Neural cell (in vitro differentiated cells): ENCODE measurements around the gene SYMPK. TPM values are rescaled to one million over a fixed set of nuclear protein-coding genes. Genes with fewer than 3 reads are reported as not detected.

ENCODE experiments used
- H2AFZ ChIP-seq: fragments of 200-600, 300-800 bp; sonication (generic), shearing (Covaris generic); 2 replicates; pipeline ENCODE4 v1.6.0; 2014; ENCODE audit warnings: low read depth, mild to moderate bottlenecking, antibody characterized with exemption, low read length, moderate library complexity
- H3F3A ChIP-seq: fragments of 200-600 bp; shearing (Covaris generic); 2 replicates; pipeline ENCODE4 v1.6.1; 2016; ENCODE audit warnings: mild to moderate bottlenecking, moderate library complexity, mixed read lengths, antibody characterized with exemption, low read length; ENCODE audit not compliant: insufficient read depth, poor library complexity, severe bottlenecking
- H3K27ac ChIP-seq: fragments of 200-600, 300-800 bp; sonication (generic), shearing (Covaris generic); 2 replicates; pipeline ENCODE4 v1.5.1; 2014; ENCODE audit warnings: mild to moderate bottlenecking, low read length, moderate library complexity
- H3K27me3 ChIP-seq: fragments of 300-800, 200-600 bp; sonication (generic), shearing (Covaris generic); 2 replicates; pipeline ENCODE4 v1.6.0; 2014; ENCODE audit warnings: mild to moderate bottlenecking, low read depth, low read length, moderate library complexity; ENCODE audit not compliant: insufficient read depth
- H3K36me3 ChIP-seq: fragments of 300-800, 200-600 bp; sonication (generic), shearing (Covaris generic); 2 replicates; pipeline ENCODE4 v1.5.1; 2014; ENCODE audit warnings: mild to moderate bottlenecking, antibody characterized with exemption, low read length, moderate library complexity; ENCODE audit not compliant: insufficient read depth
- H3K4me2 ChIP-seq: fragments of 300-800, 200-600 bp; sonication (generic), shearing (Covaris generic); 2 replicates; pipeline ENCODE4 v1.6.0; 2014; ENCODE audit warnings: mild to moderate bottlenecking, low read length
- H3K4me3 ChIP-seq: fragments of 300-800, 200-600 bp; sonication (generic), shearing (Covaris generic); 2 replicates; pipeline ENCODE4 v1.5.1; 2014; ENCODE audit warnings: mild to moderate bottlenecking, low read length, moderate library complexity
- H3K79me2 ChIP-seq: fragments of 200-600 bp; shearing (Covaris generic); replicated peaks from 2 replicates; pipeline ENCODE4 v1.6.0; 2014; ENCODE audit warnings: mild to moderate bottlenecking, low read length, moderate library complexity; ENCODE audit not compliant: insufficient read depth
- H3K9ac ChIP-seq: fragments of 300-800, 200-600 bp; sonication (generic), shearing (Covaris generic); 2 replicates; pipeline ENCODE4 v1.6.1; 2016; ENCODE audit warnings: mild to moderate bottlenecking, low read length, mixed read lengths
- H3K9me2 ChIP-seq: fragments of 200-600 bp; shearing (Covaris generic); 2 replicates; pipeline ENCODE4 v1.6.1; 2016; ENCODE audit warnings: mild to moderate bottlenecking, low read length, mixed read lengths; ENCODE audit not compliant: insufficient read depth
- H3K9me3 ChIP-seq: fragments of 200-600, 300-800 bp; sonication (generic), shearing (Covaris generic); 2 replicates; pipeline ENCODE4 v1.6.1; 2016; ENCODE audit warnings: mild to moderate bottlenecking, mixed run types, low read length, moderate library complexity, mixed read lengths
- H4K20me1 ChIP-seq: fragments of 200-600 bp; shearing (Covaris generic); 2 replicates; pipeline ENCODE4 v1.6.1; 2016; ENCODE audit warnings: mild to moderate bottlenecking, mixed run types; ENCODE audit not compliant: insufficient read depth
- CTCF ChIP-seq: fragments of 450-650 bp; IDR thresholded peaks from 2 replicates; pipeline ENCODE4 v1.5.1; 2014; ENCODE audit warnings: antibody characterized with exemption, mild to moderate bottlenecking, moderate library complexity; ENCODE audit not compliant: poor library complexity, severe bottlenecking
- EP300 ChIP-seq: fragments of 450-650 bp; conservative IDR thresholded peaks from 2 replicates; pipeline ENCODE4 v1.6.1; 2014; ENCODE audit warnings: antibody characterized with exemption, mild to moderate bottlenecking, moderate library complexity; ENCODE audit not compliant: poor library complexity, severe bottlenecking
- POLR2AphosphoS5 ChIP-seq: IDR thresholded peaks from 2 replicates; pipeline ENCODE4 v1.6.1; 2012
- RAD21 ChIP-seq: fragments of 450-650 bp; conservative IDR thresholded peaks from 2 replicates; pipeline ENCODE4 v1.6.1; 2014; ENCODE audit warnings: antibody characterized with exemption, mild to moderate bottlenecking, moderate library complexity
- SMC3 ChIP-seq: fragments of 450-650 bp; conservative IDR thresholded peaks from 2 replicates; pipeline ENCODE4 v1.6.1; 2014; ENCODE audit warnings: antibody characterized with exemption, mild to moderate bottlenecking, moderate library complexity; ENCODE audit not compliant: poor library complexity
- TAF1 ChIP-seq: IDR thresholded peaks from 2 replicates; pipeline ENCODE4 v1.6.1; 2012; ENCODE audit warnings: low read depth
- polyA plus RNA-seq: library from polyadenylated mRNA; depleted of rRNA; stranded (reverse); fragments of >200 nt; gene quantifications from 2 replicates; pipeline ENCODE4 v1.2.3, GENCODE V29; 2014
- TF ChIP-seq, protein P1 (sequence below): IDR thresholded peaks from 2 replicates; pipeline ENCODE4 v1.6.1; 2012; ENCODE audit warnings: borderline replicate concordance

Gene SYMPK
- polyA plus RNA-seq, 1 donor from 2014 or later: 22.2 TPM

GRCh38 chr19:45804140-45804958 lies 58.6 kb downstream of the SYMPK start:
- Histone ChIP-seq H3K27ac (no peak overlapping the region), H3K9ac (no peak overlapping the region), H3K79me2 (no peaks in the 10 kb centered on the region), H2AFZ (no peak overlapping the region), H3K9me3 (no peaks in the 10 kb centered on the region), H3K36me3 (no peaks in the 10 kb centered on the region), H3F3A (no peaks in the 10 kb centered on the region), H4K20me1 (no peaks in the 10 kb centered on the region), H3K4me3 (no peak overlapping the region), H3K4me2 (no peak overlapping the region), H3K9me2 (no peaks in the 10 kb centered on the region), H3K27me3 (no peaks in the 10 kb centered on the region)
- no peak for TF ChIP-seq TAF1
- TF ChIP-seq, protein P1, sequence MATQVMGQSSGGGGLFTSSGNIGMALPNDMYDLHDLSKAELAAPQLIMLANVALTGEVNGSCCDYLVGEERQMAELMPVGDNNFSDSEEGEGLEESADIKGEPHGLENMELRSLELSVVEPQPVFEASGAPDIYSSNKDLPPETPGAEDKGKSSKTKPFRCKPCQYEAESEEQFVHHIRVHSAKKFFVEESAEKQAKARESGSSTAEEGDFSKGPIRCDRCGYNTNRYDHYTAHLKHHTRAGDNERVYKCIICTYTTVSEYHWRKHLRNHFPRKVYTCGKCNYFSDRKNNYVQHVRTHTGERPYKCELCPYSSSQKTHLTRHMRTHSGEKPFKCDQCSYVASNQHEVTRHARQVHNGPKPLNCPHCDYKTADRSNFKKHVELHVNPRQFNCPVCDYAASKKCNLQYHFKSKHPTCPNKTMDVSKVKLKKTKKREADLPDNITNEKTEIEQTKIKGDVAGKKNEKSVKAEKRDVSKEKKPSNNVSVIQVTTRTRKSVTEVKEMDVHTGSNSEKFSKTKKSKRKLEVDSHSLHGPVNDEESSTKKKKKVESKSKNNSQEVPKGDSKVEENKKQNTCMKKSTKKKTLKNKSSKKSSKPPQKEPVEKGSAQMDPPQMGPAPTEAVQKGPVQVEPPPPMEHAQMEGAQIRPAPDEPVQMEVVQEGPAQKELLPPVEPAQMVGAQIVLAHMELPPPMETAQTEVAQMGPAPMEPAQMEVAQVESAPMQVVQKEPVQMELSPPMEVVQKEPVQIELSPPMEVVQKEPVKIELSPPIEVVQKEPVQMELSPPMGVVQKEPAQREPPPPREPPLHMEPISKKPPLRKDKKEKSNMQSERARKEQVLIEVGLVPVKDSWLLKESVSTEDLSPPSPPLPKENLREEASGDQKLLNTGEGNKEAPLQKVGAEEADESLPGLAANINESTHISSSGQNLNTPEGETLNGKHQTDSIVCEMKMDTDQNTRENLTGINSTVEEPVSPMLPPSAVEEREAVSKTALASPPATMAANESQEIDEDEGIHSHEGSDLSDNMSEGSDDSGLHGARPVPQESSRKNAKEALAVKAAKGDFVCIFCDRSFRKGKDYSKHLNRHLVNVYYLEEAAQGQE: no peak
- no peak for TF ChIP-seq RAD21
- no peak for TF ChIP-seq EP300

GRCh38 chr19:45801603-45802175 lies 61.3 kb downstream of the SYMPK start:
- Histone ChIP-seq H3K79me2 (no peaks in the 10 kb centered on the region), H3K9me3 (no peaks in the 10 kb centered on the region), H3K27ac (no peak overlapping the region), H3K9me2 (no peaks in the 10 kb centered on the region), H3K4me2 (no peak overlapping the region), H4K20me1 (no peaks in the 10 kb centered on the region), H2AFZ (no peak overlapping the region), H3K9ac (no peak overlapping the region), H3K4me3 (no peak overlapping the region), H3F3A (no peaks in the 10 kb centered on the region), H3K36me3 (no peaks in the 10 kb centered on the region), H3K27me3 (no peaks in the 10 kb centered on the region)
- TF ChIP-seq CTCF: no peak
- no peak for TF ChIP-seq TAF1
- TF ChIP-seq SMC3: no peak
- TF ChIP-seq, protein P1: no peak
- TF ChIP-seq POLR2AphosphoS5: no peak
- TF ChIP-seq EP300: no peak
